Karpas-422 (cell line): ENCODE data around the gene TECR. TPM values are rescaled to one million over a fixed set of nuclear protein-coding genes. Genes with fewer than 3 reads are reported as not detected.
"Not testable (repeated sequence)": the region's sequence is repeated elsewhere in the genome, so short reads cannot be mapped to it uniquely, and the experiment has no call there.

Experiments used
- DNase-seq: peaks from one replicate; pipeline ENCODE4 v3.0.0-alpha.2; 2015
- H2AFZ ChIP-seq: fragments of 200-600 bp; sonication (generic); 2 replicates; pipeline ENCODE4 v1.6.1; 2014; ENCODE audit warnings: antibody characterized with exemption, low read length, mixed read lengths
- H3K27ac ChIP-seq: fragments of 200-600 bp; sonication (generic); 2 replicates; pipeline ENCODE4 v1.5.1; 2014; ENCODE audit warnings: mild to moderate bottlenecking, low read length, moderate library complexity
- H3K27me3 ChIP-seq: fragments of 200-600 bp; sonication (generic); 2 replicates; pipeline ENCODE4 v1.6.1; 2014; ENCODE audit warnings: low read length, mixed read lengths
- H3K36me3 ChIP-seq: fragments of 200-600 bp; sonication (generic); 2 replicates; pipeline ENCODE4 v1.6.1; 2014; ENCODE audit warnings: low read length, mixed read lengths; ENCODE audit not compliant: insufficient read depth
- H3K4me1 ChIP-seq: fragments of 200-600 bp; sonication (generic); 2 replicates; pipeline ENCODE4 v1.6.1; 2014; ENCODE audit warnings: mild to moderate bottlenecking, low read length, mixed read lengths
- H3K4me2 ChIP-seq: fragments of 200-600 bp; sonication (generic); 2 replicates; pipeline ENCODE4 v1.6.1; 2014; ENCODE audit warnings: low read length, low read depth, mild to moderate bottlenecking; ENCODE audit not compliant: poor library complexity, severe bottlenecking
- H3K4me3 ChIP-seq: fragments of 200-600 bp; sonication (generic); 2 replicates; pipeline ENCODE4 v1.5.1; 2014; ENCODE audit warnings: mild to moderate bottlenecking, antibody characterized with exemption, low read length, mixed read lengths
- H3K79me2 ChIP-seq: fragments of 200-600 bp; sonication (generic); 2 replicates; pipeline ENCODE4 v1.6.1; 2014; ENCODE audit warnings: mild to moderate bottlenecking, low read length, mixed read lengths
- H3K9ac ChIP-seq: fragments of 200-600 bp; sonication (generic); 2 replicates; pipeline ENCODE4 v1.6.0; 2014; ENCODE audit warnings: low read length
- H3K9me2 ChIP-seq: fragments of 200-600 bp; sonication (generic), shearing (Covaris generic); replicated peaks from 2 replicates; pipeline ENCODE4 v1.6.0; 2014; ENCODE audit warnings: mild to moderate bottlenecking, low read length, moderate library complexity; ENCODE audit not compliant: insufficient read depth
- H3K9me3 ChIP-seq: fragments of 300-700, 200-600 bp; sonication (generic); 2 replicates; pipeline ENCODE4 v1.6.1; 2014; ENCODE audit warnings: low read length, mixed read lengths
- H4K20me1 ChIP-seq: fragments of 200-600 bp; sonication (generic); 2 replicates; pipeline ENCODE4 v1.6.1; 2014; ENCODE audit warnings: mild to moderate bottlenecking, antibody characterized with exemption, low read length, low read depth; ENCODE audit not compliant: insufficient read depth
- total RNA-seq: library from RNA; depleted of rRNA; stranded (reverse); fragments of >200 nt; shearing (Covaris generic); gene quantifications from 2 replicates; pipeline ENCODE4 v1.2.3, GENCODE V29; 2014; ENCODE audit warnings: low replicate concordance

TECR gene
- total RNA-seq, 1 experiment from 2014 or later = 81.4 TPM

DNA sequence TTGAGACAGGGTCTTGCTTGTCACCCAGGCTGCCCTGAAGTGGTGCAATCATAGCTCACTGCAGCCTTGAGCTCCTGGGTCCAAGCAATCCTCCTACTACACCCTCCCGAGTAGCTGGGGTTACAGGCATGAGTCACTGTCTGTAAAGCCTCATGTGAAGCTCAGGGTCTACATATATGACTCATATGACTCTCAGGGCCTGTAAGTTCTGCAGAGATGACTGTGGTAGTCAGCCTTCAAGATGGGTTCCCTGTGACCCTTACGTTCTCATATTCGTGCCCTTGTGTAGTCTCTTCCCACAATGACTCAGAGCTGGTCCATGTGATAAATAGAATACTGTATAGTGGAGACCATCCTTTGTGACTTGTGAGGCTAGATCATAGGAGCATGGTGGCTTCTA, 55.8 kb downstream of the TECR start:
- not testable (repeated sequence) for H3K9me2 ChIP-seq, H2AFZ ChIP-seq, H4K20me1 ChIP-seq, H3K27me3 ChIP-seq, H3K9ac ChIP-seq, H3K9me3 ChIP-seq, DNase-seq, H3K4me3 ChIP-seq, H3K79me2 ChIP-seq, H3K4me2 ChIP-seq, H3K27ac ChIP-seq, H3K36me3 ChIP-seq
- peaks cover 13% of the 10 kb centered on the region for H3K4me1 ChIP-seq

DNA sequence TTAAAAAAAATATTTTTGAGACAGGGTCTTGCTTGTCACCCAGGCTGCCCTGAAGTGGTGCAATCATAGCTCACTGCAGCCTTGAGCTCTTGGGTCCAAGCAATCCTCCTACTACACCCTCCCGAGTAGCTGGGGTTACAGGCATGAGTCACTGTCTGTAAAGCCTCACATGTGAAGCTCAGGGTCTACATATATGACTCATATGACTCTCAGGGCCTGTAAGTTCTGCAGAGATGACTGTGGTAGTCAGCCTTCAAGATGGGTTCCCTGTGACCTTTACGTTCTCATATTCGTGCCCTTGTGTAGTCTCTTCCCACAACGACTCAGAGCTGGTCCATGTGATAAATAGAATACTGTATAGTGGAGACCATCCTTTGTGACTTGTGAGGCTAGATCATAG, 60.0 kb downstream of the TECR start:
- H4K20me1 ChIP-seq, H3K27me3 ChIP-seq, H3K79me2 ChIP-seq, H3K4me2 ChIP-seq, H2AFZ ChIP-seq, DNase-seq, H3K9me3 ChIP-seq, H3K9ac ChIP-seq, H3K9me2 ChIP-seq, H3K4me1 ChIP-seq, H3K36me3 ChIP-seq, H3K27ac ChIP-seq, H3K4me3 ChIP-seq: not testable (repeated sequence)

DNA sequence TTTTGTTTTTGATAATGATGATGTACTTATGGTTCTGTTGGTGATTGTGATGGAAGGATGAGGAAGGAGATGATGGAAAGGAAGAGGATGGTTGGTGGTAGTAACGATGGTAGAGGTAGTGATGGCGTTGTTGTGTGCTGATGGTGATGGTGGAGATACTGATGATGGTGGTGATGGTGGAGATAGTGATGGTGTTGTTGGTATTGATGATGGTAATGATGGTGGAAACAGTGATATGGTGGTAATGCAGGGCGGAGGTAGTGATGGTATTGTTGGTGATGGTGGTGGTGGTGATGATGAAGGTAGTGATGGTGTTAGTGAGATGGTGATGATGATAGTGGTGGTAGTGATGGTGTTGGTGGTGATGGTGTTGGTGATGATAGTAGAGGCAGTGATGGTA, 66.2 kb downstream of the TECR start:
- H3K36me3 ChIP-seq = no peaks in the 10 kb centered on the region
- no peak overlapping the region for H3K27ac ChIP-seq
- DNase-seq = no peak
- no peaks in the 10 kb centered on the region for H4K20me1 ChIP-seq
- no peak overlapping the region for H3K4me2 ChIP-seq
- no peaks in the 10 kb centered on the region for H3K9me2 ChIP-seq
- H2AFZ ChIP-seq = no peak overlapping the region
- no peaks in the 10 kb centered on the region for H3K79me2 ChIP-seq
- no peaks in the 10 kb centered on the region for H3K27me3 ChIP-seq
- no peak overlapping the region for H3K4me3 ChIP-seq
- no peak overlapping the region for H3K9ac ChIP-seq
- no peaks in the 10 kb centered on the region; the same call in 1 of the 2 replicates for H3K9me3 ChIP-seq
- H3K4me1 ChIP-seq = no peaks in the 10 kb centered on the region

DNA sequence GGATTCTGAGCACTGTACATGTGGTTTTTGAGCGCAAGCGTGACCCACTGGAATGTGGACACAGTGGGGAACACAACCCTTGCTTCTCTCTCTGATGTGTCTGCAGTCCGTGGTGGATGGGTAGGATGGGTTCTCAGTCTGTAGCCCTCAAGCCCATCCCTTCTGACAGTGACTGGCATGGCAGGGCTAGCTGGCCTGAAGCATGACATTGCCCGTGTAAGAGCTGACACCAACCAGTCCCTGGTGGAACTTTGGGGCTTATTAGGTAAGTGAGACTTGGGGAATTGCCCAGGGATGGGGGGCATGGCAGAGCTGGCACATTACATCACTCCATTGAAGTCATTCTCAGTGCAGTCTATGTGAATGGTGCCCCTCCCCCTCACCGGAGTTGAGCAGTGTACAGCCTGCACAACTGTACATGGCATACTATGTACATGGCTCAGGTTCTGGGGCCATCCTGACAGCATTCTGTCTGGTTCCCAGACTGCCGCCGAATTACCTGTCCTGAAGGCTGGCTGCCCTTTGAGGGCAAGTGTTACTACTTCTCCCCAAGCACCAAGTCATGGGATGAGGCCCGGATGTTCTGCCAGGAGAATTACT, 70.3 kb downstream of the TECR start:
- H3K36me3 ChIP-seq = no peaks in the 10 kb centered on the region
- no peaks in the 10 kb centered on the region for H4K20me1 ChIP-seq

DNA sequence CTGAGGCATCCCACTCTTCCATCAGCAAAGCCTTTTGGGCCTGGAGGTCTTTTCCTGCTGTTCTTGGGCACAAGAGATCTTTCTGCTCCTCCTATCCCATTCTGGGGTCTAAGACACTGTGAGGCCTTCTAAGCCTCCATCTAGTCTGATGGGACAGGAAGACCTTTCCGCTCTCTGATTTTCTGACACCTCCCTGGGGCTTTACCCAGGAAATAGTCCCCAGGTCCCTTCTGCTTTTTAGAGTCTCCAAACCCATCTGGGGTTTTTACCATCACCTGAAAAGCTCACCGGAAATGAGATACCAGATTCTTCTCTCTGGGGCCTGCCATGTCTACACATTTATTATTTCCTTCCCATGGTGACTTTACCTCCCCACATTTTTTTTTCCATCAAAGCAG, 74.6 kb downstream of the TECR start:
- Histone ChIP-seq H3K4me2 (peak overlapping the region; percentile 65), H3K27ac (peak overlapping the region; percentile 79), H3K9ac (no peak overlapping the region), H2AFZ (no peak overlapping the region), H3K27me3 (no peaks in the 10 kb centered on the region), H4K20me1 (no peaks in the 10 kb centered on the region), H3K4me1 (peaks cover 36% of the 10 kb centered on the region), H3K79me2 (no peaks in the 10 kb centered on the region), H3K4me3 (0 out of 2 replicates have a peak overlapping the region, but pooled peaks have one; percentile 24), H3K9me3 (peaks cover 3% of the 10 kb centered on the region; the same call in 1 of the 2 replicates), H3K36me3 (no peaks in the 10 kb centered on the region), H3K9me2 (no peaks in the 10 kb centered on the region)
- DNase-seq = peak; percentile 92

More for the DNA sequence above, 70.3 kb downstream of the TECR start:
- peaks cover 3% of the 10 kb centered on the region for H3K9me3 ChIP-seq
- peaks cover 19% of the 10 kb centered on the region for H3K4me1 ChIP-seq
- no peak for DNase-seq
- H2AFZ ChIP-seq = no peak overlapping the region
- no peak overlapping the region for H3K27ac ChIP-seq
- no peaks in the 10 kb centered on the region for H3K27me3 ChIP-seq
- H3K4me3 ChIP-seq = no peak overlapping the region
- H3K4me2 ChIP-seq = no peak overlapping the region
- H3K9me2 ChIP-seq = no peaks in the 10 kb centered on the region
- H3K79me2 ChIP-seq = no peaks in the 10 kb centered on the region
- no peak overlapping the region for H3K9ac ChIP-seq

DNA sequence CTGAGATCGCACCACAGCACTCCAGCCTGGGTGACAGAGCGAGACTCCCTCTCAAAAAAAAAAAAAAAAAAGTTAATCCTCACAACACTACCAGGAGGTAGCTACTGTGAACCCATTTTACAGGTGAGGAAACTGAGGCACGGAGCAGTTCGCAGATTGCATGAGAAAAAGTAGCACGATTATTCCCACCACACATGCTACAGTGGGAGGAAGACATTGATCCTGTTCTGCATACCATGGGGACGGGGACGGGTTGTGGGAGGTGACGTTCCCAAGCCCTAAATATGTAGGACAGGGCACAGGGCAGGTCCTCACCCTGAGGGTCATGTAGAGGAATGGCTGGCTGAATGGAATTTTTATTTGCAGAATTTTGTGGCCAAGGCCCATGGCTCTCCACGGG, 77.2 kb downstream of the TECR start:
- Histone ChIP-seq H3K9me2 (no peaks in the 10 kb centered on the region), H3K9ac (no peak overlapping the region), H2AFZ (no peak overlapping the region), H3K79me2 (no peaks in the 10 kb centered on the region), H3K36me3 (no peaks in the 10 kb centered on the region), H3K27ac (no peak overlapping the region), H3K4me2 (no peak overlapping the region), H3K27me3 (no peaks in the 10 kb centered on the region), H4K20me1 (no peaks in the 10 kb centered on the region), H3K9me3 (peaks cover 3% of the 10 kb centered on the region; the same call in 1 of the 2 replicates), H3K4me1 (peaks cover 36% of the 10 kb centered on the region), H3K4me3 (no peak overlapping the region)
- no peak for DNase-seq

DNA sequence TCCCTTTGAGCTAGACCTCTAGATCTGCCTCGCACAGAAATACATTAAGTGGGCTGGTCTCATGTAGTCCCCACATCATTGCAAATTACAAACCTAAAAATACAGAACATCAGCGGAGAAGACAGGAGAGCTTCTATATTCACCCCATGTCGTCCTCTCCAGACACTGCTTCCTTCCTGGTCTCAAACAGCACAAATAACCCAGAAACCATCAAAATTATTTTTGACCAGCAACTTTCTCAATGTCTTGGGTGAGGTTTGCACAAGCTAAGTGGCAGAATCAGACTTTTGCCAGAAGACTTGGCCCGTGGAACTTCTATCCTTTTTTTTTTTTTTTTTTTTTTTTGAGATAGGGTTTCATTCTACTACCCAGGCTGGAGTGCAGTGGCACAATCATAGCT, 81.7 kb downstream of the TECR start:
- no peaks in the 10 kb centered on the region for H3K79me2 ChIP-seq
- no peak overlapping the region for H3K4me2 ChIP-seq
- DNase-seq = no peak
- no peaks in the 10 kb centered on the region for H3K9me3 ChIP-seq
- no peaks in the 10 kb centered on the region for H3K36me3 ChIP-seq
- H3K4me3 ChIP-seq = no peak overlapping the region
- no peaks in the 10 kb centered on the region for H3K9me2 ChIP-seq
- no peak overlapping the region for H3K27ac ChIP-seq
- no peak overlapping the region for H3K9ac ChIP-seq
- H3K27me3 ChIP-seq = no peaks in the 10 kb centered on the region
- H2AFZ ChIP-seq = no peak overlapping the region
- peaks cover 19% of the 10 kb centered on the region for H3K4me1 ChIP-seq
- no peaks in the 10 kb centered on the region for H4K20me1 ChIP-seq

DNA sequence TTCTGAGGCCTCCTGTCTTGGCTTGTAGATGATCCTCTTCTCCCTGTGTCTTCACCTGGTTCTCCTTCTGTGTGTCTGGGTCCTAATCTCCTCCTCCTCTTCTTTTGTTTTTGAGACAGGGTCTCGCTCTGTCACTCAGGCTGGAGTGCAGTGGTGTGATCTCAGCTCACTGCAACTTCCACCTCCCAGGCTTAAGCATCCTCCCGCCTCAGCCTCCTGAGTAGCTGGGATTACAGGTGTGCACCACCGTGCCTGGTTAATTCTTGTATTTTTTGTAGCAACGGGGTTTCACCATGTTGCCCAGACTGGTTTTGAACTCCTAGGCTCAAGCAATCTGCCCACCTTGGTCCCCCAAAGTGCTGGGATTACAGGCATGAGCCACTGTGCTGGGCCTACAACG, 82.8 kb downstream of the TECR start:
- not testable (repeated sequence) for H3K27ac ChIP-seq, H4K20me1 ChIP-seq, H3K27me3 ChIP-seq, H3K79me2 ChIP-seq, H3K9me3 ChIP-seq, H3K9me2 ChIP-seq, H3K4me2 ChIP-seq, H2AFZ ChIP-seq, DNase-seq, H3K36me3 ChIP-seq, H3K9ac ChIP-seq, H3K4me3 ChIP-seq
- H3K4me1 ChIP-seq = peaks cover 16% of the 10 kb centered on the region

DNA sequence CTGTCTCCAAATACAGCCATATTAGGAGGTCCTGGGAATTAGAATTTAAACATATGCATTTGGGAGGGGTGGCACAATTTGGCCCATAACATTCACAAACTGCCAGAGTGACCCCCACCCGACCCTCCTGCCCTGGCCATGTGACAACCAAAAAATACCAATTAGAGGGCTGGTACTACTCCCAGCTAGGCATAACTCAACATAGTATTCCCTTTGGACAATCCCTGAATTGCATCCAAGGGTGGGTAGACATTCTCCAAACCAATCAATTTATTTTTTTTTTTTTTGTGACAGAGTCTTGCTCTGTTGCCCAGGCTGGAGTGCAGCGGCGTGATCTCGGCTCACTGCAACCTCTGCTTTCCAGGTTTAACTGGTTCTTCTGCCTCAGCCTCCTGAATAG, 83.3 kb downstream of the TECR start:
- Histone ChIP-seq H3K4me1 (peaks cover 16% of the 10 kb centered on the region), H3K9me2 (no peaks in the 10 kb centered on the region), H3K79me2 (no peaks in the 10 kb centered on the region), H4K20me1 (no peaks in the 10 kb centered on the region), H3K36me3 (no peaks in the 10 kb centered on the region), H3K9me3 (no peaks in the 10 kb centered on the region), H3K27ac (no peak overlapping the region), H3K27me3 (no peaks in the 10 kb centered on the region), H3K4me2 (no peak overlapping the region), H3K9ac (no peak overlapping the region), H3K4me3 (no peak overlapping the region), H2AFZ (no peak overlapping the region)
- no peak for DNase-seq
